Dermis blood vessel endothelial cell (primary cell): Measurements from ENCODE around the gene MEGF11. TPM values are rescaled to one million over a fixed set of nuclear protein-coding genes. Genes with fewer than 3 reads are reported as not detected.
"Not testable (repeated sequence)": the region's sequence is repeated elsewhere in the genome, so short reads cannot be mapped to it uniquely, and the experiment has no call there.

Experiments
- DNase-seq: peaks from one replicate; pipeline ENCODE4 v3.0.0; 2010
- total RNA-seq: library from RNA; depleted of rRNA; stranded (reverse); fragments of >200 nt; gene quantifications from 2 replicates; pipeline ENCODE4 v1.2.3, GENCODE V29; 2014

The MEGF11 gene
- total RNA-seq, 1 donor from 2014 or later, result not detected

- no peak for DNase-seq
These were observed 21.8 kb upstream of the MEGF11 start for GRCh38 chr15:66275352-66275751.

DNA sequence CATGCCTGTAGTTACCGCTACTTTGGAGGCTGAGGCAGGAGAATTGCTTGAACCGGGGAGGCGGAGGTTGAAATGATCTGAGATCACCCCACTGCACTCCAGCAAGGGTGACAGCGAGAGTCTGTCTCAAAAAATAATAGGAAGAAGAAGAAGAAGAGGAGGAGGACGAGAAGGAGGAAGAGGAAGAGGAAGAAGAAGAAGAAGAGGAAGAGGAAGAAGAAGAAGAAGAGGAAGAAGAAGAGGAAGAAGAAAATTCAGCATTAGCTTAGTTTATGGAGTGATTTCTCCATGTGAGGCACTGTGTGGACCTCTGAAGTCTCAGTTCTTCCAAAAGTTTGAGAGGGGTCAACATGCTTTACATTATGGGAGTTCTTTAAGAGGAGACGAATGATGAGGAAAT is 17.4 kb upstream of the MEGF11 start:
- no peak for DNase-seq

GRCh38 chr15:66269326-66270090 is 16.0 kb upstream of the MEGF11 start:
- peak; percentile 47 for DNase-seq

- no peak for DNase-seq
These were observed 11.4 kb upstream of the MEGF11 start for GRCh38 chr15:66264859-66265513.

DNA sequence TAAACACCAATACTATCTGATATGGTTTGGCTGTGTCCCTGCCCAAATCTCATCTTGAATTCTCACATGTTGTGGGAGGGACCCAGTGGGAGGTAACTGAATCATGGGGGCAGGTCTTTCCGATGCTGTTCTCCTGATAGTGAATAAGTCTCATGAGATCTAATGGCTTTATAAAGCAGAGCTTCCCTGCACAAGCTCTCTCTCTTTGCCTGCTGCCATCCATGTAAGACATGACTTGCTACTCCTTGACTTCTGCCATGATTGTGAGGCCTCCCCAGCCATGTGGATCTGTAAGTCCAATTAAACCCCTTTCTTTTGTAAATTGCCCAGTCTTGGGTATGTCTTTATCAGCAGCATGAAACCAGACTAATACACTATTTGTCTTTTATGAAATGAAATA is 9.3 kb upstream of the MEGF11 start:
- not testable (repeated sequence) for DNase-seq

GRCh38 chr15:66261056-66261455 is 7.5 kb upstream of the MEGF11 start:
- DNase-seq, result no peak

GRCh38 chr15:66256692-66257091 is 3.1 kb upstream of the MEGF11 start:
- no peak for DNase-seq

DNA sequence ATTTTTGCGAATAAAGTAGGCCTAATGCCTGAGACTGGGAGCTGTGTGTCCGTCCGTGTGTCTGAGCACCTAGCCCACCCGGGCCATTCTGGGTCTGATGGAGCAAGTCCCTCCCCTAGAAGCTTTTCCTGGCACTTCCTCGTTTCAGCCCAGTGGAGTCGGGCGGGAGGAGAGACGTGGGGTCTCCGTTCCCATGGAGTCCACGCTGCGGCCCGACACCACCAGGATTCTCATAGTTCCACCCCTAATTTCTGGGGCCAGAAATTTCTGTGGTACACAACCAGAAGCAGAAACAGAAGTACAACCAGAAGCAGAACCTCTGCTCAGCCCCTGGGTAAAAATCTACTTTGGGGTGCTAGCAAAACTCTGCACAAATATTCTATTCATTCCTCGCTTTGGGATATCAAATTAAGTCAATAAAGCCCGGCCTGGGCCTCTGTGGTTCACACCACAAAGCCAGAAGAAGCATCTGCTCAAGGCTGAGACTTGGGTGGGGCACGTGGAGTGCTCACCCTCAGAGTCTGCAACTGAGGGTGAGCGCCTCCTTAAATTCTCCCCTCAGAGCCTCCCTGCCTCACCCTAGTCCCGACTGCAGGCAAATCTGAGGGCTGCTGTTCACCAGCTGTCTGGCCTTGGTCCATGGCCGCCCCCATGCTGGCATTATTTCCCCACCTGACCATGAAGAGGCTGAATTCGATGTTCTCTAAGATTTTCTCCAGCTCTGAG is 1.6 kb upstream of the MEGF11 start:
- DNase-seq, result no peak

- no peak for DNase-seq
These were observed 770 bp upstream of the MEGF11 start for GRCh38 chr15:66254089-66254950.

DNA sequence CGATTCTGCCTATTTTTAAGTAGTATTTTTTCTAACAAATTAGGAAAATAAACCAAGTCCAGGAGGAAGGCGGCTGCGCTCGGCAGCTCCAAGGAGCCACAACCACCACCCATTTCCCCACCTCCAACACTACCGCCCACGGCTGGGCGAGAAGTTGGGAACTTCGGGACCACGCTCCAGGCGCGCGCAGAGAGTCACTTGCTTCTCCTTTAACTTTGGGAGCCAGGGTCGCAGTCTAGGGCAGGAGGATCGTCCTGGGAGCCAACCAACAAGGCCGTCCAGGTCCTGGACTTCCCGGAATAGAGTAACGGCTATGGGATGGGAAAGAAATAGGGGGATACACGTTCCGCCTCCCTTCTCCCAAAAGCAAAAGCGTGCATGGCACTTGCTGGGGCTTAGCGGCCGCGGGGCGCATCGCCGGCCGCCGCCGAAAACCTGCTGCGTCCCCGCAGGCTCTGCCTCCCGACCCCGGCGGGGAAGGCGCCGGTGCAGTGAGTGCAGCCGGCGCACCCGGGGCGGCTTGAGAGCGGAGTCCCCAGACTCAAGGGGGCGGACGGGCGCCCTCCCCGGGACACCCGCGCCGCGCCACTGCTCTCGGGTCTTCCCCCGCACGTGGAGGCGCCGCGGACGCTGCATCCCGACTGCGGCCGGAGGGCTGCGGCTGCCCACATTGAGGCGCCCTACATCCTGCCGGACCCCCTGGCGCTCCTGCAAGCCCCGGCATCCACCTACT is 699 bp downstream of the MEGF11 start:
- DNase-seq, result peak; percentile 25

DNA sequence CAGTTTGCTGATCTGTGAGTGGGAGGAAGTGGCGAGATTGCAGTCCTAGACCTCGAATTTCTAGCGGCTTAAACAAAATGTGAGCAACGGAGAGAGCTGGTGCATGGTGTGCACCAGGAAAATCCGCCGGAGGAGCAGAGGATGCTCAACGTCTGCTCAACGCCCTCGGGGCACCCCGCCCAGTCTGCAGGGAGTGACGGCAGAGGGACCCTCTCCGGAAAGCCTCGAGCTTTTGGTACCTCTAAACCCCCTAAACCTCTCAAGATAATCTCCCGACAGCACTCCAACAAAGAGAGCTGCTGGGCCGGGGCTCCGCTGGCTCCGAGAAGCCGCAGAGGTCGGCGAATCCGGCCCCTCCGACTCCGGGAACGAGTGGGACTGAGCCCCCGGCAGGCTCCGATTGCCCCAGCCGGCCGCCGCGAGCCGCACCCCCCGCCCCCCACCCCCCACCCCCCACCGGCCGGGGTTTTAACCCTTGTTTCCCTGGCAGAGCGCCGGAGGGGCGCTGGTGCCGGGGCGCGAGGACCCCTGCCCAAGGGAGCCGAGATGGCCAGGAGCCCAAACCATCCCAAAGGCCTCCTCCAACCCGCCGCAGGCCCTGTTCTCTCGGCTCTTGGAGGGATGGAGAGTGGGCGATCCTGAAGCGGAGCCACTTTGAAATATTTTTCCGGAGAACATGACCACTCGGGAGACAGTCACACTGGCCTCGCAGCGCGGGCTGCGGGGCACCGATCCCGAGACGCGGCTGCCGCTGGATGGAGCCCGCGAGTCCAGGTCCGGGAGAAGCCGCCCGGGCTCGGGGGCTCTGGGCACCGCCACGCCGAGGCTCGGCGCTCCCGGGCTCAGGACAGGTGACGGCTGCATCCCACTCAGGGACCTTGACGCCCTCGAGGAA is 1.5 kb downstream of the MEGF11 start:
- DNase-seq, result peak; percentile 68

DNA sequence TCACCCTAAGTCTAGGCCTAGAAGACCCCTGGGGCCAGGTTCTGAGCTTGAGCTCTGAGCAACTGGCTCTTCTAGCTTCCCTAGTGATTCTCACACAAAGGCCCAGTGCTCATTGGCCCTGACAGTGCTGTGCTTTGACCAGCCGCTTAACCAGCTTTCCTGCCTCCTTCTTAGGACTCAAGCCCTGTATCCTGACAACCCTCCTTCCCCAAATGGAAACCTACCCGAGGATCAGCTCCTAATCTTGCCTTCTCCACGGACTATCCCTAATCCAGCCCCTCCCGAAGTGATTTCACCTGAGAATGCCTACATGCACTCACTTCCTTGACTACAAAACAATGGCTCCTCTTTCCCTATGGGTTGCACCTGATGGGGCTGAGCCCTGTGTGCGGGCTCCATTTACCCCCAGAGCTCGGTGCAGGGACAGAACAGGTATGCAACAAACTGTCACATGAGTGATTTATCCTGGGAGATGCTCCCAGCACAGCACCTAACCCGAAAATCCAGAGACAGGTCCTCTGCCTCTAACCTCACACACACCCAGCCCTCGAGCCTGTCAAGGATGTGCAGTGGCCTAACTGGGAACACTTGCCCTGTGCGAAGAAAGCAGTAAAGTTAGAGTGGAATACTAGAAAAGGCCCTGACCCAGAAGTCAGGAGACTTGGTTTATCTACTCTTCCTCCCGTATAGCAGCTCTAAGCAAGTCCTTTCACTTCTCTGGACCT is 2.3 kb downstream of the MEGF11 start:
- DNase-seq, result no peak

DNA sequence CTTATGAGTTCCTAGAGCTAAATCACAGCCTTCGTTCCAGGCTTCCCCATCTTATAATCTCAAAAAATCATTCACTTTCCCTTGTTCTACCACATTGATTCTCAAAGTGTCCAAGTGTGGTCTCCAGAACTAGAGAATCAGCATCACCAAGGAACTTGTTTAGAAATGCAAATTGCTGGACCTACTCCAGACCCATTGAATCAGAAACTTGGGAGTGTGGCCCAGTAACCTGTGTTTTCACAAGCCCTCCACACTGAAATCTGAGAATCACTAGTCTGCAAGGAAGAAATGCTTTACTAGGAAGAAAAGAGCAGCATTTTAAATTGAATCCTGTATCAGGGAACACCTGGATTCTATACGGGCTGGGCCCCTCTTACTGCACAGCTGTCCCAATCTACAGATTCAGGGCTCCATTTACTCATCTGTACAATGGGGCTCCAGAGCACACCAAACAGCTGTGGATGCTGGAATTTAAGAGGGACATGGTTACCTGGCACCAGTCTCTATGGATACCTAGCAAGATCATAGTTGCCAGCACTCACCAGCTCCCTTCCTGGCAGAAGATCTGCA is 3.9 kb downstream of the MEGF11 start:
- DNase-seq, result no peak

GRCh38 chr15:66246937-66247336 is 6.6 kb downstream of the MEGF11 start:
- DNase-seq, result no peak

DNA sequence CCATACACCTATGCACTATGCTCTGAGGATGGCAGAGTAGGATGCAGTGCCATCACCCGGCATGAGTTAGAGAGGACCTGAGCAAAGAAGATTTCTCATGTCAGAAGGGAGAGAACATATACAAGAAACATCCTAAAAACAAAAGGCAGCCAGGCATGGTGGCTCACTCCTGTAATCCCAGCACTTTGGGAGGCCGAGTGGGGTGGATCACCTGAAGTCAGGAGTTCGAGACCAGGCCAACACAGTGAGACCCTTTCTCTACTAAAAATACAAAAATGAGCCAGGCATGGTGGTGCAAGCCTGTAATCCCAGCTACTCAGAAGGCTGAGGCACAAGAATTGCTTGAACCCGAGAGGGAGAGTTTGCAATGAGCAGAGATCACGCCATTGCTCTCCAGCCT is 7.7 kb downstream of the MEGF11 start:
- DNase-seq, result not testable (repeated sequence)

GRCh38 chr15:66241908-66242285 is 11.7 kb downstream of the MEGF11 start:
- no peak for DNase-seq

- no peak for DNase-seq
These were observed 12.3 kb downstream of the MEGF11 start for GRCh38 chr15:66241087-66241907.

DNA sequence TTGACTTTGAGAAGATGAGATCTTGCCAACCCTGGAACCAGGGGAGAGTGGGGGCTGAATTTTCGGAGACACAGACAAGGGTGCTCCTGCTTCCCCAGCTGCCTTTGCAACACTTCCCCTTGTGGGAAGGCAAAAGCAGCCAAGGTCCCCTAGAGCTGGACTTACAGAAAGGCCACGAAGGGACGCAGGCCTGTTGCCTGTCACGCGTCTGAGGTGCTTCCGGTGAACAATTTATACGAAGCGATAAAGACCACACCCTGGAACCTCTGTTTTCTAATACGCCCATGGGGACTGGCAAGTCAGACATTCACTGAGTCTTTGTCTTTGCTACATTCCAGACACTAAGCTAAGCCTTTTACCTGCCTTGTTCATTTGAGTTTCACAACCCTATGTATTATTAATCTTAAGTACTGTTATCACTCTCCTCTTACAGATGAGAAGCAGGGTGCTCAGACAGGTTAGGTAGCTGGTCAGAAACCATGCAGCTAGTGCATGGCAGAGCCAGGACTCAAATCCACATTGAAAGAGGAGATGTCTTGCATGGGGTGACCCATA is 13.2 kb downstream of the MEGF11 start:
- no peak for DNase-seq

DNA sequence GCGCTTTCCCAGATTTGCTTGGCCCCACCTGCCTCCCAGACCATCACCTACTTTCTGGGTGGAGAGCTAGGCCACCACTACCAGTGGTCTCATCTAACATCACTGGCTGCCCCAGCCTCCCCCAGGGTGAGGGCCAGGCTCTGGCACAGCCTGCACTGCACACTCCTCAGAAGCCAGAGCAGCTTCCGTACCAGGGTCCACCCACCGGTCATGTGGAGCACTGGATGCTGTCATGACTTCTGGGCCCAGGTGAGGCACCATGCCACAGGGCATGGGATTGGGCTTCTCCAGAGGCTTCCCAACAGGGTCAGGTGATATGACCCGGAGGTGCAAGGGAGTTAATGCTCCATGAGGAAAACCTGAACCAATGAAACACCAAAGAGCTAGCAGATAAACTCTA is 14.0 kb downstream of the MEGF11 start:
- no peak for DNase-seq
